ENCODE data around the gene LRRC10B.

Gene LRRC10B

GRCh38 chr11:61510166-61510919 is 1.8 kb downstream of the LRRC10B start:
- Mint-ChIP-seq H3K27me3 (ENCODE audit: low read depth) (peaks cover 39% of the 10 kb centered on the region), H3K36me3 (ENCODE audit: low read depth) (no peaks in the 10 kb centered on the region), H3K4me3 (no peak overlapping the region), H3K9me3 (no peaks in the 10 kb centered on the region), H3K4me1 (ENCODE audit: low read depth) (peaks cover 4% of the 10 kb centered on the region), H3K27ac (no peak overlapping the region)

DNA sequence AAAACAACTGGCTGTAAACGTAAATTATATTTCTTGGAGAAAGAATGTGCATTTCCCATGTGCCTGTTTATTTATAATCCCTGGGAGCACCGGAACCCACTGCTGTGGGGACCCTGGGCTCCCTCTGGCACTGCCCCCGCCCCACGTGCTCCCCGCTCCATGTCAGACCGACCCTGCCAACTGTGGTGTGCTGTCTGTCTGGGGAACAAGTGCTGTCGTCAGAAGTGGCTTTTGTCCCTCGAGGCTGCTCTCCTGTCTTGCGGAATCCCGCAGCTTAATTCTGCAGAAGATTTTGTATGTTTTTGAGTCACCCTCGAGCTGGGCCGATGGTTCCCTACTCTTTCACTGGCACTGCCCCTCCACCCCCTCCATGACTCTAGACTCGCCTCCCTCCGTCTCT is 2.4 kb downstream of the LRRC10B start:
- Mint-ChIP-seq H3K4me1 (ENCODE audit: low read depth) (peaks cover 4% of the 10 kb centered on the region), H3K36me3 (ENCODE audit: low read depth) (no peaks in the 10 kb centered on the region), H3K27ac (no peak overlapping the region), H3K27me3 (ENCODE audit: low read depth) (peaks cover 34% of the 10 kb centered on the region), H3K4me3 (no peak overlapping the region), H3K9me3 (no peaks in the 10 kb centered on the region)

DNA sequence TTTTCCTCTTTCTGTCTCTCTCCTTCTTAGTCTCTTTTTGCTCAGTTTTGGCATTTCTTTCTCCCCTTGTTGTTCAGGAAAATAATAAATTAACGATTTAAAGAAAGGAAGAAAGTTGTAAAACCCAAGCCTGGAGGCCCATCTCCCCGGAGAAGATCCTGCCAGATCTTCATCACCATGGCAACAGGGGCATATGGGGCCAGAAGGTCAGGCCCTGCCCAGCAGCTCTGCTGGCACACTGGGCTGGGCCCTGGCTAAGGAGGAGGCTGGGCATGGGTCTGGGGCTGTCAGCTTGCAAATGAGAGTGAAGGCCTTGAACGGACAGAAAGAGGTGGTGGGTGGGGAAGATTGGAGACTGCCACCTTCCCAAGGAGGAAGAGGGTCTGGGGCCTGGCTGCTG is 2.8 kb downstream of the LRRC10B start:
- no peaks in the 10 kb centered on the region for H3K36me3 Mint-ChIP-seq (ENCODE audit: low read depth)
- H3K4me3 Mint-ChIP-seq: no peak overlapping the region
- peaks cover 30% of the 10 kb centered on the region for H3K27me3 Mint-ChIP-seq (ENCODE audit: low read depth)
- H3K4me1 Mint-ChIP-seq (ENCODE audit: low read depth): peaks cover 4% of the 10 kb centered on the region
- H3K9me3 Mint-ChIP-seq: no peaks in the 10 kb centered on the region
- no peak overlapping the region for H3K27ac Mint-ChIP-seq

GRCh38 chr11:61512435-61512834 is 3.9 kb downstream of the LRRC10B start:
- no peaks in the 10 kb centered on the region for H3K9me3 Mint-ChIP-seq
- H3K27me3 Mint-ChIP-seq (ENCODE audit: low read depth): peaks cover 21% of the 10 kb centered on the region
- H3K4me3 Mint-ChIP-seq: no peak overlapping the region
- H3K36me3 Mint-ChIP-seq (ENCODE audit: low read depth): no peaks in the 10 kb centered on the region
- no peak overlapping the region for H3K27ac Mint-ChIP-seq
- peaks cover 9% of the 10 kb centered on the region for H3K4me1 Mint-ChIP-seq (ENCODE audit: low read depth)

DNA sequence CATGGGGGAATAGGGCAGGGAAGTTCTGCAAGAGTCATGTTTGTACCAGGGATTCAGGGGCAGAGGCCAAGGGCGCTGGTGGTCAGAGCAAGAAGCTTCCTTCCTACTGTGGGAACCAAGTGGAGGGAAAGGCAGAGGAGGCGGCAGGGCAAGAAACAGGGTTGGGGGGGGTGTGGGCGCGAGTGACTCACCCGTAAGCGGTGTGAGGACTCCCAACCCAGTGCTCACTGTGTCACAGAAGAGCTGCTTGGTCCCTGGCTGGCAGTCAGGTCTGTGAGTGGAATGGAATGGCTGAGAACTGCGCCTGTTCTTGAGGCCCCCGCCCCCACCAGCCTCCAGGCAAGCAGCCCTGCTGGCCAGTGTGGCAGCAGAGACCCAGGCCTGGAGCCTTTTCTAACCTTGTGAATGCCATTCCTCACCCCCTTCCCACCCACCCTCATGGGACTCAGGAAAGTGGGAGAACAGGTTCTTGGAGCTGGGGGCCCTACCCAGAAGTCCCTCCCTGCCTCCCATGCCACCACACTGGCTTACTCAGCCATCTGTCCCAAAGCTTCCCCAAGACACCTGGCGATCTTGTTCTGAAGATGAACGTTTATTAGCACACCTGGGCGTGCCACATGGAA is 4.7 kb downstream of the LRRC10B start:
- Mint-ChIP-seq H3K27ac (no peak overlapping the region), H3K4me3 (no peak overlapping the region), H3K27me3 (ENCODE audit: low read depth) (peaks cover 13% of the 10 kb centered on the region), H3K9me3 (no peaks in the 10 kb centered on the region), H3K4me1 (ENCODE audit: low read depth) (peaks cover 6% of the 10 kb centered on the region), H3K36me3 (ENCODE audit: low read depth) (no peaks in the 10 kb centered on the region)

- H3K27ac Mint-ChIP-seq: no peak overlapping the region
- peaks cover 5% of the 10 kb centered on the region for H3K4me1 Mint-ChIP-seq (ENCODE audit: low read depth)
- no peak overlapping the region for H3K4me3 Mint-ChIP-seq
- no peaks in the 10 kb centered on the region for H3K9me3 Mint-ChIP-seq
- no peaks in the 10 kb centered on the region for H3K36me3 Mint-ChIP-seq (ENCODE audit: low read depth)
- peaks cover 12% of the 10 kb centered on the region for H3K27me3 Mint-ChIP-seq (ENCODE audit: low read depth)
Observed at GRCh38 chr11:61514050-61514917, 5.7 kb downstream of the LRRC10B start.

DNA sequence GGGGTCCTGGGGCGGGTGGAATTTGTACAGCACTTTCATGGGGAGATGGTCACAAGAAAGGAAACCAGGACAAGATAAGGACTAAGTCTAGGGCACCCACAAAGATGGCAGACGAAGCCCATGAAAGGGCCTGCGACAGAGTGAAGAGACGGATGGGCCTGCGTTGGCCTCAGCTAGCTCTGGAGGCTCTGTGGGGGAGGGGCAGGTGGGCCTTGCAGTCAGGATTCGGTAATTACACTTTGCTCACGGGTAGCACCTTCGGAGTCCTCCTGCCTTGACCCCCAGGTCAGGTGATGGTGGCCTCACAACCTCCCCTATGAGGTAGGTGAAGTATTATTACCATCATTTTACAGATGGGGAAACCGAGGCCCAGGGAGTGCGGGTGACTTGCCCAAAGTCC is 7.1 kb downstream of the LRRC10B start:
- Mint-ChIP-seq H3K4me1 (ENCODE audit: low read depth) (peaks cover 5% of the 10 kb centered on the region), H3K36me3 (ENCODE audit: low read depth) (no peaks in the 10 kb centered on the region), H3K27ac (no peak overlapping the region), H3K4me3 (no peak overlapping the region), H3K9me3 (no peaks in the 10 kb centered on the region), H3K27me3 (ENCODE audit: low read depth) (peaks cover 8% of the 10 kb centered on the region)

GRCh38 chr11:61516191-61516590 is 7.6 kb downstream of the LRRC10B start:
- Mint-ChIP-seq H3K9me3 (no peaks in the 10 kb centered on the region), H3K36me3 (ENCODE audit: low read depth) (no peaks in the 10 kb centered on the region)

DNA sequence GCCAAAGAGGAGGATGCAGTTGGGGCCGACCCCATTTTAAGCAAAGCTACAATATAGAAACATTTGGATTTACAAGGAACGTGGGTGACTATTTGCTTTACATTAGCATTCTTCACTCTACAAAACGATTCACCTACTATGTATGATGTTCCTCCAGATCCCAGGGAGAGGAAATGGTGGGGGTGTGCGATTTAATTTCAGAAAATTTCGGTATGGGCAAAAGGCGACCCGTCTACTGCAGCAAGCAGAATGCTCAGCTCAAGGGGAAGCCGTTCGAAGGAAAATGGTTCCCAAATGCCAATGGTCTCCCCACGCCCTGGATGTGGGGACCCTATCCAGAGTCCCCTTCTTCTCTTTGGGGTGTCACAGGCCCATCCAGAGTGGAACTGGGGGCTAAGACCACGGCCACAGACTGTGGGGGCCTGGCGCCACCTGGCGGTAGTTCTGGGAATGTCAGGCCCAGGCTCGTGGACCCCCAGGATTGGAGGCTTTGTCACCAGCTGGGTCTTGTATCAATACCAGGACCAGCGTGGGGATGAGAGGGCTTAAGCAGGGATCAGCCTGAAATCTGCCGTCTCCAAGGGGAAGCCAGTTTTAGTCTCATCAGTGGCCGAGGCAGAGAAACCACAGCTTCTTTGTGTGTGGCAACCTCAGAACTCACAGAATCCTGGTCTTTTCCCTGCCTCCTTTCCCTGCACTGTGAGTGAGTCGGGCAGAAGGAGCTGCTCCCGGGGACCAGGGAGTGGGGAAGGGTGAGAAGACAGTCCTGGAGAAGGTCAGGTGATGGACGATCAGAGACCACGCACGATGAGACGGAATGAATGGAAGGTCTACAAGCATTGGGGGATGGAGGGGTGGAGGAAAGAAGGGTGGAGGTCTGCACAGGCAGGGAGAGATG is 8.4 kb downstream of the LRRC10B start:
- H3K27me3 Mint-ChIP-seq (ENCODE audit: low read depth): no peaks in the 10 kb centered on the region
- H3K9me3 Mint-ChIP-seq: no peaks in the 10 kb centered on the region
- no peak overlapping the region for H3K4me3 Mint-ChIP-seq
- H3K4me1 Mint-ChIP-seq (ENCODE audit: low read depth): peaks cover 5% of the 10 kb centered on the region
- H3K36me3 Mint-ChIP-seq (ENCODE audit: low read depth): no peaks in the 10 kb centered on the region
- no peak overlapping the region for H3K27ac Mint-ChIP-seq

More at GRCh38 chr11:61516191-61516590, 7.6 kb downstream of the LRRC10B start:
- peaks cover 5% of the 10 kb centered on the region for H3K27me3 Mint-ChIP-seq (ENCODE audit: low read depth)
- no peak overlapping the region for H3K27ac Mint-ChIP-seq
- no peak overlapping the region for H3K4me3 Mint-ChIP-seq
- peaks cover 5% of the 10 kb centered on the region for H3K4me1 Mint-ChIP-seq (ENCODE audit: low read depth)

GRCh38 chr11:61518032-61518795 is 9.7 kb downstream of the LRRC10B start:
- peaks cover 5% of the 10 kb centered on the region for H3K4me1 Mint-ChIP-seq (ENCODE audit: low read depth)
- no peaks in the 10 kb centered on the region for H3K27me3 Mint-ChIP-seq (ENCODE audit: low read depth)
- no peaks in the 10 kb centered on the region for H3K9me3 Mint-ChIP-seq
- H3K36me3 Mint-ChIP-seq (ENCODE audit: low read depth): no peaks in the 10 kb centered on the region
- no peak overlapping the region for H3K27ac Mint-ChIP-seq
- H3K4me3 Mint-ChIP-seq: no peak overlapping the region

DNA sequence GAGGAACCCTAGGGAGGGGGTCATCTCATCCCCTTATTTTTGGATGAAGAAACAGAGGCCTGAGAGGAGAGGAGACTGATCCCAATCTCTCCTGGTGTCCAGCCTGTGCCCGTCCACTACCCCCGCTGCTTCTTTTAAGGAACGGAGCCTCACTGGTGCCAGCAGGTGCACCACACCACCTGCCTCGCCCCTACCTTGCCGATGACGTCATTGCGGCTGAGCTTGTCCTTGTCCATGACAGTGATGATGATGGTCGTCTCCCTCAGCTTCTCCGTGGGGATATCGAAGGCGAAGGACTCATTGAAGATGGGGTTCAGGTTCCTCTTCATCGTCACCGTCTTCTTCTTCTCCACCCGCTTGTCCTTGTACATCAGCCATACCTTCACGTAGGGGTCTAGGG is 14.3 kb downstream of the LRRC10B start:
- H3K4me1 Mint-ChIP-seq (ENCODE audit: low read depth): no peaks in the 10 kb centered on the region
- H3K4me3 Mint-ChIP-seq: no peak overlapping the region

DNA sequence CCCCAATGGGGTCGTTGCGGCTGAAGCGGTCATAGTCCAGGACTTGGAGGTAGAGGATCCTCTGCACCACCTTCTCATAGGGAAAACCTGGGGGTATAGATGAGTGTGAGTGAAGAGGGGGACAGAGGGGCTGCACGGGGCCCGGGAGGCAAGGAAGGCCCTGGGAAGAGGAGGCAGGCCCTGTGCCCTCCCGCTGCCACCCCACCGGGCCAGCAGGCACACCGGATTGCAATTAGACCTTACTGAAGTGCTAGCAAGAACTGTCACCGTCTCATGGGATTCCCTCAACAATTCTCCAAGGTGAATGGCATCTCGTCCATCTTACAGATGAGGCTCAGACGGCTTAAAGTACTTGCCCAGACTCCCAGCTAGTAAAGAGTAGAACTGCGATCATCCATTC is 15.9 kb downstream of the LRRC10B start:
- Mint-ChIP-seq H3K27me3 (ENCODE audit: low read depth) (peaks cover 4% of the 10 kb centered on the region), H3K27ac (no peak overlapping the region), H3K36me3 (ENCODE audit: low read depth) (no peaks in the 10 kb centered on the region), H3K4me3 (no peak overlapping the region), H3K4me1 (ENCODE audit: low read depth) (no peaks in the 10 kb centered on the region), H3K9me3 (no peaks in the 10 kb centered on the region)

More for the DNA sequence above, 14.3 kb downstream of the LRRC10B start:
- Mint-ChIP-seq H3K36me3 (ENCODE audit: low read depth) (no peaks in the 10 kb centered on the region), H3K9me3 (no peaks in the 10 kb centered on the region), H3K27me3 (ENCODE audit: low read depth) (peaks cover 4% of the 10 kb centered on the region), H3K27ac (no peak overlapping the region)

DNA sequence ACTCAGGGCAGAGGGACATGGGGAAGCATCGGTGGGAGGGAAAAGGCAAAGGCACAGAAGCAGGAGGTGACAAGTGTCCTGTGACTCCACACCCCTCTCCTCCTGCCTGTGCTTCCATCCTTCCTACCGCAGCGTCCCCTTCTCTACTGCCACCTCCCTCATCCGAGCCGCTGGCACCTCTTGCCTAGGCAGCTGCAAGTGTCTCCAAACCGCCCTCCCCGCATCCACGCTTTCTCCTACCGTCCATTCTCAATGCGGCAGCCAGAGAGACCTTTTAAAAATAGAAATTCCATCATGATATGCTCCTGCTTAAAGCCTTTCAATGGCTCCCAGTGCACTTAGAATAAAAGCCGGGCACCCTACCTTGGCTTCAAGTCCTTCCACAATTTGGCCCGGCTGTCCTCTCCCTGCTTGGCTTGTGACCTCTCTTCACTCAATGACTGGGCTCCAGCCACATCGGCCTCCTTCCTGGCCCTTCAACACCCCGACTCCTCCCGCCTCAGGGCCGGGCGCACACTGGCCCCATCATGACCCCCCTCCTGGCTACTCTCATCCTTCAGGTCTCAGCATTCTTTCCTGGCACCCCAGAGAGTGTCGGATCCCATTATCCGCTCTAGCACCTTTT is 16.5 kb downstream of the LRRC10B start:
- H3K4me3 Mint-ChIP-seq: no peak overlapping the region
- no peaks in the 10 kb centered on the region for H3K9me3 Mint-ChIP-seq
- no peaks in the 10 kb centered on the region for H3K36me3 Mint-ChIP-seq (ENCODE audit: low read depth)
- peaks cover 4% of the 10 kb centered on the region for H3K27me3 Mint-ChIP-seq (ENCODE audit: low read depth)
- no peaks in the 10 kb centered on the region for H3K4me1 Mint-ChIP-seq (ENCODE audit: low read depth)
- no peak overlapping the region for H3K27ac Mint-ChIP-seq

All from T-helper 1 cell treated with Interleukin-12 subunit alpha and Interleukin-12 subunit beta and Interleukin-4 antibody, amounts not matched to agents 30 μg/mL and 1 μg/mL, for 36 hours (primary cell).